HG03521 (cell line): ENCODE results near the gene WNT7A.

Experiments used
- ATAC-seq: cut with Tn5 transposase; IDR thresholded peaks from one replicate; pipeline ENCODE4 v1.9.1; 2021; ENCODE audit warnings: mild to moderate bottlenecking, moderate library complexity; ENCODE audit not compliant: unreplicated experiment

WNT7A gene

GRCh38 chr3:13885704-13886010 is 5.8 kb upstream of the WNT7A start:
- ATAC-seq: no peak

DNA sequence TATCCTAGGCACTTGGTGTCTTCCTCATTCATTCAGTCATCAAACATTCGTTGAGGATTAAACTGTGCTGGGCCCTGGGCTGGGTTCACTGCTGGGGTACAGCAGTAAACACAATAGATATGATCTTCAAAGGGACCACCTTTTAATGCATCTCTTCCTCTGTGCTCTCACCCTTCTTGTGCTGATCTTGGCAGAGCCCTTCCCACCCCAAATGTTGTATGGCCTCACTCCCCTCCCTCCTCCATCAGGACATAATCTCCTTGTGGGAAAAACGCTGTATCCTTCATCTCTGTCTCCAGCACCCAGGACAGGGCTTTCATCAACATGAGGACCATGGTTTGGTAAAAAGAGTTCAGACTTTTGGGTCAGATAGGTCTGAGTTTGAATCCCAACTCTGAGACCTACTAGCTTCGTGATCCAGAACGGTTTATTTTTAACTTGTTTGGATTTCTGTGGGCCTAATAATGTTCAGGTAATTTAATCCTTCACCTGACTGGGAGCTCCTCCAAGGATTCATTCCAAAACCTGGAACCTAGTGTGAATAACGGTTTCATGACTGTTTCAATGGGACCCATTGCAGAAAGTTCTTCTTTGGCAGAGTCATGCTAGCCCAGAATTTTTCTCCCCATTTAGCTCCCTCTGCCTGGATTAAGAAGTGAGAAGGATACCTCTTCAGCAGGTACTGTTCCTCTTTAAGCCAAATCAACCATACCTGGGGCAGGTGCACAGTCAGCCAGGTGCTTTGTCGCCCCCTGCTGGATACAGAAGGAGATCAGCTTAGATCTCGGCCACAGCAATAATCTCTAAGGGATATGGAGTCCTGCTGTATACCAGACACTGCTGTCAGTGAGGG is 5.2 kb upstream of the WNT7A start:
- no peak for ATAC-seq

GRCh38 chr3:13883681-13884080 is 3.8 kb upstream of the WNT7A start:
- no peak for ATAC-seq

DNA sequence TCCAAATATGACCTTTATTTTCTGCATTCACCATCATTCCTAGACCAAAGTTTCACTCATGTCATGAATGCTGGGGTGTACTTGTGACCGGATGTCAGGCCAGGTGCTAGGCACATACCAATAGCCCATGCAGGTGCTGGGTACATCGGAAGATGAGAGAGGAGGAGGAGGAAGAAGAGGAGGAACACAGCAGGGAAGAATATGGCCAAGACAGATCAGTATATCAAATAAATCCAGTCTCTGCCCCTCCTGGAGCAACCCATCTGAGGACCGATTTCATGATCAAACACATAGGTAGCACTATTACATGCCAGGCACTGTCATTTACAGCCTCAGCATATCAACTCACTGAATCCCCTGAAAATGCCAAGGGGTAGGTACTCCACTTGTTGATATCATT is 3.0 kb upstream of the WNT7A start:
- no peak for ATAC-seq

- ATAC-seq: no peak
These were observed 1.9 kb upstream of the WNT7A start for GRCh38 chr3:13881536-13882410.

DNA sequence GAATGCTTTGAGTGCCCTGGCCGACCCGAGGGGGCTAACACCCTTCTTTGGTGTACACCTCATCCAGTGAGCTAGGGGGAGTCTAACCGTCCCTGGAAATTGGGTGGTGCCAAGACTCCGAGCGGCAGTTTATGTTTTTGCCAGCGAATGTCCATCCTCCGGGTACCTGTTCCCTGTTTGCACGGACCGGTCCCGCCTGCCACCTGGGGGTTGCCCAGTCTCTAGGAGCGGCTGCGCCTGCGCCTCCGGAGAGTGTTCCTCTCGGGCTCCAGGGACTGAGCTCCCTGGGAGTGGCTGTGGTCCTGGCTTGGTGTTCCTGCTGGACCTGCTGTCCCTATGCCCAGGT is 913 bp upstream of the WNT7A start:
- ATAC-seq: no peak

- no peak for ATAC-seq
These were observed 547 bp downstream of the WNT7A start for GRCh38 chr3:13879102-13879945.

DNA sequence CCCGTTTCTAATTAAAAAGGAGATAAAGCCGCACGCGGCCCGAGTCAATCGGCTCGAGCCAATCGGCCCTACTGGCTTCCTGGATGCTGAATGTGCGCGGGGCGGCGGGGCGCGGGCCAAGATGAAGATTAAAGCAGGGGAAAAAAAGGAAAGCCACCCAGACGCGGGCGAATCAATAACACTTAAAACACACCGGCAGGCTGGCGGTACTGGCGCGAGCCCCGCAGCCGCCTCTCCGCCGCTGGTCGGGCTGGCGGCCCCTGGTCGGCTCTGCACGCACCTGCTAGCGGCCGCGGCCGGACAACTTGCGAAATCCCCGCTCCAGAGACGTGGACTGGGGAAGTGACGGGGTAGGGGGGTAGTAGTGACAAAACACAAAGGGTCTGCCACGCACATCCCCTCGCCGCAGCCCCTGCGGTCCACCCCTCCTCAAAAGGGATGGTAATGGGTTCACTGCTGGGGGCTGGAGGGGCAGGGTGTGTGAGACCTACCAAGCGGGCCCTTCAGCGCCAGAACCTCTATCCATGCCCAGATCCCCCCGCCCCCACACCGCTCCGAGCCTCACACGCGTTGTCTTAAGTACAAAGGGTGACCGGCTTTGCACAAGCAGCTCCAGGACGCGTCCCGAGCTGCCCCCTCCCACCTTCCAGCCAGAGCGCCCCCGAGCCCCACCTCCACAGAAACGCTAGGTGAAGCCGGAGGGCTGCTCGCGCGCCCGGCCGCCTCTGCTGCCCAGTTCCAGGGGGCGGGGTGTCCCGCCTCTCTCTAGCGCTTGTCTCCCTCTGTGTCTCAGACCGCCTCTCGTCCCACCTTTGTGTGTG is 1.4 kb downstream of the WNT7A start:
- ATAC-seq: no peak

GRCh38 chr3:13877911-13878280 is 2.0 kb downstream of the WNT7A start:
- ATAC-seq: no peak

- no peak for ATAC-seq
These were observed 3.3 kb downstream of the WNT7A start for GRCh38 chr3:13876451-13877100.

DNA sequence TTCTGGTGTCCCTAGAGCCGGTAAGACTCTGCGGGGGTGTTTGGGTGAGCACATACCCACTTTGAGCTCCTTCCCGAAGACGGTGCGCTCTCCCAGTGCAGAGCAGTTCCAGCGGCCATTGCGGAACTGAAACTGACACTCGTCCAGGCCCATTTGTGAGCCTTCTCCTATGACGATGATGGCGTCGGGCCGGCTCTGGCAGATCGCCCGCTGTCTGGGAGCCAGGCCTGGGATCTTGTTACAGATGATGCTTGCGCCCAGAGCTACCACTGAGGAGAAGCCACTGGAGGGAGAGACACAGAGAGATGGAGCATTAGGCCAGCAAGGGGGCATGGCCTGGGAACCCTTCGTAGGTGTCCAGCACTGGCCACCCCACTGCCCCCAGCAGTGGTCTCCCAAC is 5.0 kb downstream of the WNT7A start:
- ATAC-seq: no peak

DNA sequence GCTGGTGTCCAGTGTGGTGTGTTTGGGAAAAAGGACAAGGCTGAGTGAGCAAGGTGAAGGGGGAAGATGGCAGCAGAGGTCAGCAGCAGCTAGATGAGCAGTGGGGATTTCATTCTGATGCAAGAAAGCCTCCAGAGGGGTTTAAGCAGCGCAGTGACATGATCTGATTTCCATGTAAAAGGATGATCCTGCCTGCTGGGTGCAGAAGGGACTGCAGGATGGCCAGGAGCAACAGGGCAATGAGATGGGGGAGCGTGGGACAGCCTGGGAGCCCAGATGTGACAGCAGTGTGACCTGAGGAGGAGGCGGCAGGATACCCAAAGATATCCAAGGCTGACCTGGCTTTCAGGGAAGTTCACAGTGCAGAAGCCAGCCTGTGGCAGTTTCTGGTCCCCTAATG is 6.1 kb downstream of the WNT7A start:
- no peak for ATAC-seq

GRCh38 chr3:13872451-13872850 is 7.4 kb downstream of the WNT7A start:
- no peak for ATAC-seq

- no peak for ATAC-seq
These were observed 8.1 kb downstream of the WNT7A start for GRCh38 chr3:13871791-13872190.

DNA sequence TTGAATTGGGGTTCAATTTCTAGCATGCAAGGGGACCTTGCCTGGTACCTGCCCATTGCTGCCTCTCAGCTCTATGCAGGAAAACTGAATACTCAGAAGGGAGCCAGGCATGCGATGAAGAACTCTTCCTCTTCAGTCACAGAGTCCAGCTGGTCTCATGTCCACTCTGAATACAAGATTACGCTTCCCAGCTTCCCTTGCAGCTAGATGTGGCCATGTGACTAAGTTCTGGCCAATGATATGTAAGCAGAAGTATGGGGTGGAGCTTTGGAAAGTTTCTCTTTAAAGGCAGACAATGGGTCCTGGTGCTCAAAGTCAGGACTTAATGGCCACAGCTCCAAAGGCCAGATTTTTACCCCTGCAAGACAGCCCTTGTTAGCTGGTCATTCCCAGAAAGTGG is 9.0 kb downstream of the WNT7A start:
- ATAC-seq: no peak

GRCh38 chr3:13869761-13870343 is 10.0 kb downstream of the WNT7A start:
- ATAC-seq: no peak

- ATAC-seq: no peak
These were observed 10.8 kb downstream of the WNT7A start for GRCh38 chr3:13868844-13869724.

GRCh38 chr3:13867732-13868131 is 12.1 kb downstream of the WNT7A start:
- no peak for ATAC-seq
